ENCODE data around the gene UQCRQ. TPM values are rescaled to one million over a fixed set of nuclear protein-coding genes. Genes with fewer than 3 reads are reported as not detected.

Gene UQCRQ
- total RNA-seq, 1 donor from 2014 or later = 387 TPM

- H3K27me3 Mint-ChIP-seq (ENCODE audit: unreplicated experiment) = no peaks in the 10 kb centered on the region
- H3K9me3 Mint-ChIP-seq (ENCODE audit: unreplicated experiment) = no peaks in the 10 kb centered on the region
- no peaks in the 10 kb centered on the region for H3K36me3 Mint-ChIP-seq (ENCODE audit: unreplicated experiment)
- no peak overlapping the region for H3K4me3 Mint-ChIP-seq (ENCODE audit: unreplicated experiment)
- H3K27ac Mint-ChIP-seq (ENCODE audit: unreplicated experiment) = no peak overlapping the region
- DNase-seq (ENCODE audit: extremely low spot score, unreplicated experiment) = no peak
- TF ChIP-seq CTCF (IDR thresholded peaks at IDR 0.05) = no peak
- peaks cover 10% of the 10 kb centered on the region for H3K4me1 Mint-ChIP-seq (ENCODE audit: unreplicated experiment)
Observed at GRCh38 chr5:132821791-132822190, 44.7 kb upstream of the UQCRQ start.

GRCh38 chr5:132822650-132823480 lies 43.6 kb upstream of the UQCRQ start:
- Mint-ChIP-seq H3K36me3 (ENCODE audit: unreplicated experiment) (no peaks in the 10 kb centered on the region), H3K4me3 (ENCODE audit: unreplicated experiment) (no peak overlapping the region), H3K27ac (ENCODE audit: unreplicated experiment) (no peak overlapping the region), H3K27me3 (ENCODE audit: unreplicated experiment) (no peaks in the 10 kb centered on the region), H3K9me3 (ENCODE audit: unreplicated experiment) (no peaks in the 10 kb centered on the region), H3K4me1 (ENCODE audit: unreplicated experiment) (peaks cover 10% of the 10 kb centered on the region)
- TF ChIP-seq CTCF (IDR thresholded peaks at IDR 0.05) = no peak
- DNase-seq (ENCODE audit: extremely low spot score, unreplicated experiment) = no peak

- H3K4me1 Mint-ChIP-seq (ENCODE audit: unreplicated experiment) = peaks cover 10% of the 10 kb centered on the region
- H3K36me3 Mint-ChIP-seq (ENCODE audit: unreplicated experiment) = no peaks in the 10 kb centered on the region
- no peak overlapping the region for H3K4me3 Mint-ChIP-seq (ENCODE audit: unreplicated experiment)
- TF ChIP-seq CTCF (IDR thresholded peaks at IDR 0.05) = no peak
- no peaks in the 10 kb centered on the region for H3K27me3 Mint-ChIP-seq (ENCODE audit: unreplicated experiment)
- no peak for DNase-seq (ENCODE audit: extremely low spot score, unreplicated experiment)
- no peak overlapping the region for H3K27ac Mint-ChIP-seq (ENCODE audit: unreplicated experiment)
- H3K9me3 Mint-ChIP-seq (ENCODE audit: unreplicated experiment) = no peaks in the 10 kb centered on the region
Observed at GRCh38 chr5:132823481-132824050, 42.9 kb upstream of the UQCRQ start.

- TF ChIP-seq CTCF (IDR thresholded peaks at IDR 0.05) = no peak
- DNase-seq (ENCODE audit: extremely low spot score, unreplicated experiment) = no peak
- no peaks in the 10 kb centered on the region for H3K36me3 Mint-ChIP-seq (ENCODE audit: unreplicated experiment)
- no peaks in the 10 kb centered on the region for H3K27me3 Mint-ChIP-seq (ENCODE audit: unreplicated experiment)
- H3K9me3 Mint-ChIP-seq (ENCODE audit: unreplicated experiment) = no peaks in the 10 kb centered on the region
- H3K27ac Mint-ChIP-seq (ENCODE audit: unreplicated experiment) = no peak overlapping the region
- H3K4me1 Mint-ChIP-seq (ENCODE audit: unreplicated experiment) = peaks cover 14% of the 10 kb centered on the region
- H3K4me3 Mint-ChIP-seq (ENCODE audit: unreplicated experiment) = no peak overlapping the region
Observed at GRCh38 chr5:132824426-132824825, 42.0 kb upstream of the UQCRQ start.

GRCh38 chr5:132825033-132825833 lies 41.2 kb upstream of the UQCRQ start:
- no peak for TF ChIP-seq CTCF (IDR thresholded peaks at IDR 0.05)
- Mint-ChIP-seq H3K4me1 (ENCODE audit: unreplicated experiment) (peaks cover 17% of the 10 kb centered on the region), H3K27me3 (ENCODE audit: unreplicated experiment) (no peaks in the 10 kb centered on the region), H3K27ac (ENCODE audit: unreplicated experiment) (no peak overlapping the region), H3K36me3 (ENCODE audit: unreplicated experiment) (no peaks in the 10 kb centered on the region), H3K4me3 (ENCODE audit: unreplicated experiment) (no peak overlapping the region), H3K9me3 (ENCODE audit: unreplicated experiment) (no peaks in the 10 kb centered on the region)
- no peak for DNase-seq (ENCODE audit: extremely low spot score, unreplicated experiment)

Data from osteocyte (in vitro differentiated cells).